ENCODE results near the gene TNFSF15. TPM values are rescaled to one million over a fixed set of nuclear protein-coding genes. Genes with fewer than 3 reads are reported as not detected.

Gene TNFSF15
- total RNA-seq, 1 donor from 2014 or later, result 0.56 TPM

- no peaks in the 10 kb centered on the region for H3K27me3 Mint-ChIP-seq (ENCODE audit: unreplicated experiment)
- no peak overlapping the region for H3K27ac Mint-ChIP-seq (ENCODE audit: unreplicated experiment)
- TF ChIP-seq CTCF (IDR thresholded peaks at IDR 0.05), result no peak
- no peak for DNase-seq (ENCODE audit: extremely low spot score, unreplicated experiment)
- H3K36me3 Mint-ChIP-seq (ENCODE audit: unreplicated experiment), result peaks cover 2% of the 10 kb centered on the region
- H3K4me1 Mint-ChIP-seq (ENCODE audit: unreplicated experiment), result peaks cover 17% of the 10 kb centered on the region
- no peak overlapping the region for H3K4me3 Mint-ChIP-seq (ENCODE audit: unreplicated experiment)
- H3K9me3 Mint-ChIP-seq (ENCODE audit: unreplicated experiment), result peaks cover 19% of the 10 kb centered on the region
Observed at GRCh38 chr9:114845373-114845772, 39.5 kb upstream of the TNFSF15 start.

GRCh38 chr9:114844766-114845165, 38.9 kb upstream of the TNFSF15 start:
- no peak overlapping the region for H3K4me3 Mint-ChIP-seq (ENCODE audit: unreplicated experiment)
- no peak for TF ChIP-seq CTCF (IDR thresholded peaks at IDR 0.05)
- peaks cover 10% of the 10 kb centered on the region for H3K4me1 Mint-ChIP-seq (ENCODE audit: unreplicated experiment)
- peaks cover 21% of the 10 kb centered on the region for H3K9me3 Mint-ChIP-seq (ENCODE audit: unreplicated experiment)
- H3K27me3 Mint-ChIP-seq (ENCODE audit: unreplicated experiment), result no peaks in the 10 kb centered on the region
- no peak overlapping the region for H3K27ac Mint-ChIP-seq (ENCODE audit: unreplicated experiment)
- H3K36me3 Mint-ChIP-seq (ENCODE audit: unreplicated experiment), result peaks cover 2% of the 10 kb centered on the region
- no peak for DNase-seq (ENCODE audit: extremely low spot score, unreplicated experiment)

GRCh38 chr9:114837923-114838322, 32.1 kb upstream of the TNFSF15 start:
- H3K36me3 Mint-ChIP-seq (ENCODE audit: unreplicated experiment), result peaks cover 2% of the 10 kb centered on the region
- H3K4me3 Mint-ChIP-seq (ENCODE audit: unreplicated experiment), result no peak overlapping the region
- H3K9me3 Mint-ChIP-seq (ENCODE audit: unreplicated experiment), result peaks cover 26% of the 10 kb centered on the region
- H3K27me3 Mint-ChIP-seq (ENCODE audit: unreplicated experiment), result no peaks in the 10 kb centered on the region
- DNase-seq (ENCODE audit: extremely low spot score, unreplicated experiment), result no peak
- no peak overlapping the region for H3K27ac Mint-ChIP-seq (ENCODE audit: unreplicated experiment)
- peaks cover 3% of the 10 kb centered on the region for H3K4me1 Mint-ChIP-seq (ENCODE audit: unreplicated experiment)
- TF ChIP-seq CTCF (IDR thresholded peaks at IDR 0.05), result no peak

GRCh38 chr9:114836769-114837168, 30.9 kb upstream of the TNFSF15 start:
- no peak for DNase-seq (ENCODE audit: extremely low spot score, unreplicated experiment)
- Mint-ChIP-seq H3K27ac (ENCODE audit: unreplicated experiment) (no peak overlapping the region), H3K36me3 (ENCODE audit: unreplicated experiment) (peaks cover 8% of the 10 kb centered on the region), H3K4me3 (ENCODE audit: unreplicated experiment) (no peak overlapping the region), H3K27me3 (ENCODE audit: unreplicated experiment) (no peaks in the 10 kb centered on the region), H3K4me1 (ENCODE audit: unreplicated experiment) (peaks cover 3% of the 10 kb centered on the region), H3K9me3 (ENCODE audit: unreplicated experiment) (peaks cover 33% of the 10 kb centered on the region)
- TF ChIP-seq CTCF (IDR thresholded peaks at IDR 0.05), result no peak

- Mint-ChIP-seq H3K27me3 (ENCODE audit: unreplicated experiment) (no peaks in the 10 kb centered on the region), H3K27ac (ENCODE audit: unreplicated experiment) (no peak overlapping the region), H3K4me1 (ENCODE audit: unreplicated experiment) (peaks cover 3% of the 10 kb centered on the region), H3K4me3 (ENCODE audit: unreplicated experiment) (no peak overlapping the region), H3K9me3 (ENCODE audit: unreplicated experiment) (peaks cover 19% of the 10 kb centered on the region), H3K36me3 (ENCODE audit: unreplicated experiment) (peaks cover 6% of the 10 kb centered on the region)
- TF ChIP-seq CTCF (IDR thresholded peaks at IDR 0.05), result no peak
- no peak for DNase-seq (ENCODE audit: extremely low spot score, unreplicated experiment)
Observed at GRCh38 chr9:114834386-114834785, 28.5 kb upstream of the TNFSF15 start.
